Breast epithelium (tissue), 4 donors: ENCODE measurements around the gene EP400. TPM values are rescaled to one million over a fixed set of nuclear protein-coding genes. Genes with fewer than 3 reads are reported as not detected.

Experiments used
- DNase-seq, 2 donors: peaks; one replicate each; pipeline ENCODE4 v3.0.0-alpha.2; 2019; ENCODE audit warnings: low spot score in 2 of 2
- H3K27ac ChIP-seq, 2 donors: fragments of 200-600 bp; sonication (generic) in 1 of 2; one replicate each; pipeline ENCODE4 v1.5.1; 2016 to 2019; ENCODE audit warnings: mild to moderate bottlenecking in 1 of 2
- H3K27me3 ChIP-seq, 2 donors: fragments of 200-600 bp; sonication (generic) in 1 of 2; one replicate each; pipeline versions ENCODE4 v1.5.1 to v1.6.0; 2017 to 2019; ENCODE audit warnings: control low read depth in 1 of 2, mild to moderate bottlenecking in 1 of 2
- H3K36me3 ChIP-seq: fragments of 200-600 bp; one replicate; pipeline ENCODE4 v1.5.1; 2019
- H3K4me1 ChIP-seq, 2 donors: fragments of 200-600 bp; sonication (generic); one replicate each; pipeline ENCODE4 v1.5.1; 2016 to 2019; ENCODE audit warnings: control low read depth in 1 of 2
- H3K4me3 ChIP-seq, 3 donors: fragments of 200-600 bp; sonication (generic); 1 replicate in 2 of 3; 2 replicates in 1 of 3; pipeline ENCODE4 v1.5.1; 2016 to 2019; ENCODE audit warnings: mild to moderate bottlenecking in 3 of 3, moderate library complexity in 2 of 3
- H3K9me3 ChIP-seq, 2 donors: fragments of 200-600 bp; sonication (generic) in 1 of 2; one replicate each; pipeline ENCODE4 v1.5.1; 2016 to 2019; ENCODE audit warnings: control low read depth in 1 of 2
- CTCF ChIP-seq, 3 donors: fragments of 450-650 bp; IDR thresholded peaks; one replicate each; pipeline ENCODE4 v1.5.1; 2016 to 2017; ENCODE audit warnings: antibody characterized with exemption in 3 of 3, mild to moderate bottlenecking in 3 of 3, moderate library complexity in 3 of 3
- POLR2A ChIP-seq: fragments of 450-650 bp; IDR thresholded peaks from one replicate; pipeline ENCODE4 v1.6.1; 2016; ENCODE audit warnings: antibody characterized with exemption, mild to moderate bottlenecking, moderate library complexity
- POLR2AphosphoS5 ChIP-seq, 3 donors: sonication (generic); formaldehyde crosslinking; IDR thresholded peaks; one replicate each; pipeline ENCODE4 v1.6.1; 2017; ENCODE audit warnings: antibody characterized with exemption in 3 of 3
- intact Hi-C: fragments of 100-400 bp; cut with DNase I; formaldehyde crosslinking; loops from one replicate; pipeline ENCODE4 v1.15.1; 2023; ENCODE audit warnings: low total_unique reads
- total RNA-seq, 3 donors: library from RNA; depleted of rRNA; stranded (reverse); fragments of >200 nt; gene quantifications; one replicate each; pipeline ENCODE4 v1.1.0, GENCODE V29; 2016

The EP400 gene
- total RNA-seq, 3 donors from 2014 or later: 20.3 to 27.2 (median 24.4) TPM

DNA sequence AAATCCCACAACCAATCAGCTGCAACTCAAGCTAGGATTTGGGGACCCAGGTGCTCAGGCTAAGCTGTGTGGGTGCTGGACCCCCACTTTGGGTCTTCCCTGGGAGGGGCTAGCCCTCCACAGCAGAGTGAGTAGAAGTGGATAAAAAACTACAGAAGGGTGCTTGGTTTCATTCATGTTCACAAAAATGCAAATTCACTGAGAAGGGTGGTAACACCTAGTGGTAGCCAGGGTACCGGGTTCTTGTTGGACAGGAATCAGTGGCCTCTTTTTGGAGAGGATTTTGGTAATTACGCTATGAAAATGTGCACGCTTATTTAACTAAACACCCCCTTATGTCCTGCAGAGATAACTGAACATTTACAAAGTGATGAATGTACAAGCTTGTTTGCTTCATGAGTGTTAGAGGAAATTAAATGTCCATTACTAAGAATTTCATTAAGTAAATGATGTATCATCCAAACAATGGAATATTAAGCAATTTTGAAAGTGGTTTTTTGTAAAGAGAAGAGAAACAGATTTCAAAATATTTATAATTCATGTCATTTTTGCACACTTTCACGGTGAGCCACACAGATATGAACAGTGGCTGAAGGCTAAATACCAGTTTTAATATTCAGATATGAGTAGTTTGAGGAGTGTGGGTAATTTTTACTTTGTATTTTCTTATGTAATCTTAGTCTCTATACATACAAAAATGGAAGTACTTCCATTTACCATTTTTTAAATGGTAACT is 116.0 kb downstream of the EP400 start:
- Histone ChIP-seq H3K36me3 (peaks cover 20% of the 10 kb centered on the region), H3K9me3 (no peaks in the 10 kb centered on the region), H3K27ac (no peak overlapping the region), H3K4me1 (no peaks in the 10 kb centered on the region), H3K27me3 (no peaks in the 10 kb centered on the region), H3K4me3 (no peak overlapping the region)
- no peak for DNase-seq
- intact Hi-C loops: no loop called here
- TF ChIP-seq POLR2AphosphoS5 (IDR thresholded peaks at IDR 0.05) (no peak), POLR2A (no peak), CTCF (IDR thresholded peaks at IDR 0.05) (no peak)

DNA sequence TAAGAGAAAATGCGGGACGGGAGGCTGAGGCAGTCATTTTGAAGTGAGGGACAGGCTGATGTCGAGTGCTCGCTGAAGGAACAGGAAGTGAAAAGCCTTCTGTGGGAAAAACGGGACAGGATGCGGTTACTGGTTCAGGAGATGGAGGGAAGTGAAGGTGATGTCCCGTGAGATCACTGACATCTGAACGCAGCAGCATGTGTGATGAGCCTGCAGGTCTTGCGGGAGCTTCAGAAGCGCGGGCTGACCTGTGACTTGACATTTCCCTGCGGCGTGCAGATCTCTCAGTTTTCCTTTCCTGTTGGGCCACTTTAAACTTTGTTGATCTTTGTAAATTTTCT is 116.6 kb downstream of the EP400 start:
- Histone ChIP-seq H3K4me1 (no peaks in the 10 kb centered on the region), H3K36me3 (peaks cover 19% of the 10 kb centered on the region), H3K4me3 (no peak overlapping the region), H3K27ac (no peak overlapping the region), H3K9me3 (no peaks in the 10 kb centered on the region), H3K27me3 (no peaks in the 10 kb centered on the region)
- TF ChIP-seq POLR2AphosphoS5 (IDR thresholded peaks at IDR 0.05) (no peak), CTCF (IDR thresholded peaks at IDR 0.05) (no peak), POLR2A (no peak)
- DNase-seq: no peak
- intact Hi-C loops: no loop called here

GRCh38 chr12:132066749-132067148 is 117.0 kb downstream of the EP400 start:
- intact Hi-C loops: no loop called here
- no peak for DNase-seq
- H3K4me3 ChIP-seq: no peak overlapping the region

DNA sequence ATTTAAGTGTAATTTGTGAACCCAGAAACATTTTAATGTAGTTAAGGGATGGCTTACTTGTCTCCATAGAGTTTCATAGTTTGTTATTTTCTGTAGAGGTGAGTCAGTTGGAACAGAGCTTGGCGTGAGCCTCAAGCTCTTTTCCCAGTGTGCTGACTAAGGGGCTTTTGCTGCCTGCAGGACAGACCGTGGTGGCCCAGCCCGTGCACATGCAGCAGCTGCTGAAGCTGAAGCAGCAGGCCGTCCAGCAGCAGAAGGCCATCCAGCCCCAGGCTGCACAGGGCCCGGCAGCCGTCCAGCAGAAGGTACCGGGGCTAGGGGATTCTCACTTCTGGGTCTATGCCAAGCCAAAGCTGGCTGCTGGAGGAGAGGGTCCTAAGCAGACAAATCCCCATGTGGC is 117.4 kb downstream of the EP400 start:
- no peak overlapping the region for H3K4me3 ChIP-seq
- H3K36me3 ChIP-seq: peaks cover 15% of the 10 kb centered on the region
- H3K27me3 ChIP-seq: no peaks in the 10 kb centered on the region
- intact Hi-C loops: no loop called here
- DNase-seq: no peak
- H3K9me3 ChIP-seq: no peaks in the 10 kb centered on the region
- TF ChIP-seq CTCF (IDR thresholded peaks at IDR 0.05) (no peak), POLR2AphosphoS5 (IDR thresholded peaks at IDR 0.05) (no peak), POLR2A (no peak)
- H3K27ac ChIP-seq: no peak overlapping the region
- no peaks in the 10 kb centered on the region for H3K4me1 ChIP-seq

More at GRCh38 chr12:132066749-132067148, 117.0 kb downstream of the EP400 start:
- Histone ChIP-seq H3K9me3 (no peaks in the 10 kb centered on the region), H3K4me1 (no peaks in the 10 kb centered on the region), H3K36me3 (peaks cover 15% of the 10 kb centered on the region), H3K27ac (no peak overlapping the region), H3K27me3 (no peaks in the 10 kb centered on the region)
- TF ChIP-seq POLR2AphosphoS5 (IDR thresholded peaks at IDR 0.05) (no peak), POLR2A (no peak), CTCF (IDR thresholded peaks at IDR 0.05) (no peak)

GRCh38 chr12:132068250-132068649 is 118.5 kb downstream of the EP400 start:
- H3K36me3 ChIP-seq: peaks cover 15% of the 10 kb centered on the region
- no peaks in the 10 kb centered on the region for H3K27me3 ChIP-seq
- no peak overlapping the region for H3K4me3 ChIP-seq
- H3K4me1 ChIP-seq: no peaks in the 10 kb centered on the region
- no peak overlapping the region for H3K27ac ChIP-seq
- DNase-seq: no peak
- intact Hi-C loops: no loop called here
- TF ChIP-seq POLR2A: no peak
- TF ChIP-seq CTCF (IDR thresholded peaks at IDR 0.05): no peak
- no peak for TF ChIP-seq POLR2AphosphoS5 (IDR thresholded peaks at IDR 0.05)
- no peaks in the 10 kb centered on the region for H3K9me3 ChIP-seq
